GM19193 (cell line): Measurements from ENCODE around the gene TRMT112.

Experiments used
- POLR2A ChIP-seq: IDR thresholded peaks from 4 replicates; pipeline ENCODE4 v1.6.1; 2011; ENCODE audit not compliant: insufficient read depth, insufficient read length; ENCODE audit errors: extremely low read depth

Gene TRMT112

GRCh38 chr11:64268025-64268892 is 49.1 kb downstream of the TRMT112 start:
- TF ChIP-seq POLR2A, result no peak

- TF ChIP-seq POLR2A, result no peak
Observed at GRCh38 chr11:64267207-64267945, 50.0 kb downstream of the TRMT112 start.
